HEK293T (cell line): ENCODE measurements around the gene TPCN1.

Experiments used
- BHLHE40 ChIP-seq: fragments of 450-650 bp; IDR thresholded peaks from 2 replicates; pipeline ENCODE4 v1.6.1; 2016; ENCODE audit warnings: mild to moderate bottlenecking, moderate library complexity, borderline replicate concordance
- CTBP1 ChIP-seq: fragments of 450-650 bp; IDR thresholded peaks from 2 replicates; pipeline ENCODE4 v1.6.1; 2016; ENCODE audit warnings: borderline replicate concordance
- ELF4 ChIP-seq: fragments of 450-650 bp; IDR thresholded peaks from 2 replicates; pipeline ENCODE4 v1.6.1; 2017; ENCODE audit warnings: antibody characterized with exemption
- FOXA1 ChIP-seq: fragments of 450-650 bp; IDR thresholded peaks from 2 replicates; pipeline ENCODE4 v1.6.1; 2016; ENCODE audit warnings: mild to moderate bottlenecking
- FOXK2 ChIP-seq: fragments of 450-650 bp; IDR thresholded peaks from 2 replicates; pipeline ENCODE4 v1.6.1; 2016; ENCODE audit warnings: mild to moderate bottlenecking
- NFRKB ChIP-seq: fragments of 450-650 bp; IDR thresholded peaks from 2 replicates; pipeline ENCODE4 v1.6.1; 2016; ENCODE audit warnings: mild to moderate bottlenecking, moderate library complexity
- SP1 ChIP-seq: fragments of 450-650 bp; IDR thresholded peaks from 2 replicates; pipeline ENCODE4 v1.6.1; 2017
- SUZ12 ChIP-seq: fragments of 450-650 bp; IDR thresholded peaks from 2 replicates; pipeline ENCODE4 v1.6.1; 2016; ENCODE audit warnings: mild to moderate bottlenecking
- TARDBP ChIP-seq: fragments of 450-650 bp; IDR thresholded peaks from 2 replicates; pipeline ENCODE4 v1.6.1; 2016
- ZNF384 ChIP-seq: fragments of 450-650 bp; IDR thresholded peaks from 2 replicates; pipeline ENCODE4 v1.6.1; 2016
- TF ChIP-seq, protein P1 (sequence below): fragments of 450-650 bp; IDR thresholded peaks from 2 replicates; pipeline ENCODE4 v1.6.1; 2016

DNA sequence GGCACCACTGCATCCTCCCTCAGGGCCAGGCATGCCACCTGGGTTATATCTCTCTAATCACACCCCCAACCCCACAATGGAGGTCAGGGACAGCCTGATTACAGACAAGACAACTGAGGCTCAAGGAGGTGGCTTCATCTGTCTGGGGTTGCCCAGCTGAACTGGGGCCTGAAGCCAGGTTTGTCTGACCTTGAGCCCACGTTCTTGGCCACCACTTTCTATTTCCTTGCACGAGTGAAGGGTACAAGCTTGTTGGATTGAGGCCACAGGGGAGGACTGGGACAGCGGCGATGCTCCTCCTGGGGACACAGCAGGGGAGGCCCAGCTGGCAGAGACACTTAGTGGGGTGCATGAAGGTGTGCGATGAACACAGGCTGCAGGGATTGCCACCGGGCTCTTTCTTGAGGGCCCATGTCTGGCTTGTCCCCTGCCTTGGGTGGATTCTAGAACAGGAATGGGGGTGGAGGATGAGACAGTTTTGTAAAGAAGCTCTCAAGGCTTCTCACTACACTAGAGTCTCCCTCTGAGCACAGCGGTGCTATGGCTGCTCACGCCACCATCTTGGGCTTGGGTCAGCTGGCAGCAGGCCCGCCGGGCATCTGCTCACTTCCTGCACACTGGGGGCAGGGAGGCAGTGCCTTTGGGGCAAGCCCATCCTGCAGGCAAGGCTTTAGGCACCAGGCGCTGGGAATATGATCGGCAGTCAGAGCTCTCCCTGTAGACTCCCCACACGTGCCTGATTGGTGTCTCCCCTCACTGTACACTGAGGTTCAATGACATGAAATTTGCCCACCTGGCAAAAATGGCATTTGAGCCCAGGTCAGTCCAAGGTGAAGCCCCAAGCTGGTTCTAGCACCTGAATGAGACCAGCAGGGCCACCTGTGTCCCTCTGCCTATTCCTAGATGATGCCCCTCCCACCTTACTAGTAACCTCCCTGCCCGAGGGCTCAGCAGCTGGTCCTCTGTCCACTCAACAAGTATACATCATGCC is 19.8 kb upstream of the TPCN1 start:
- TF ChIP-seq TARDBP: no peak
- TF ChIP-seq SUZ12: no peak
- no peak for TF ChIP-seq ZNF384
- no peak for TF ChIP-seq BHLHE40
- TF ChIP-seq, protein P1, sequence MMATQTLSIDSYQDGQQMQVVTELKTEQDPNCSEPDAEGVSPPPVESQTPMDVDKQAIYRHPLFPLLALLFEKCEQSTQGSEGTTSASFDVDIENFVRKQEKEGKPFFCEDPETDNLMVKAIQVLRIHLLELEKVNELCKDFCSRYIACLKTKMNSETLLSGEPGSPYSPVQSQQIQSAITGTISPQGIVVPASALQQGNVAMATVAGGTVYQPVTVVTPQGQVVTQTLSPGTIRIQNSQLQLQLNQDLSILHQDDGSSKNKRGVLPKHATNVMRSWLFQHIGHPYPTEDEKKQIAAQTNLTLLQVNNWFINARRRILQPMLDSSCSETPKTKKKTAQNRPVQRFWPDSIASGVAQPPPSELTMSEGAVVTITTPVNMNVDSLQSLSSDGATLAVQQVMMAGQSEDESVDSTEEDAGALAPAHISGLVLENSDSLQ: no peak
- no peak for TF ChIP-seq NFRKB
- TF ChIP-seq SP1: no peak
- TF ChIP-seq FOXA1: no peak
- TF ChIP-seq CTBP1: no peak
- TF ChIP-seq ELF4: no peak
- TF ChIP-seq FOXK2: no peak
